Testis (tissue), 2 donors: ENCODE measurements around the gene BTBD17.

Experiments
- CTCF ChIP-seq, 3 experiments: fragments of 450-650 bp in 2 of 3; fragments of 200-600 bp in 1 of 3; sonication (generic) in 1 of 3; IDR thresholded peaks; one replicate each; pipeline ENCODE4 v1.5.1; 2016 to 2019; ENCODE audit warnings: antibody characterized with exemption in 3 of 3, mild to moderate bottlenecking in 2 of 3, moderate library complexity in 1 of 3
- POLR2A ChIP-seq: fragments of 450-650 bp; IDR thresholded peaks from one replicate; pipeline ENCODE4 v1.6.1; 2017; ENCODE audit warnings: antibody characterized with exemption, mild to moderate bottlenecking, moderate library complexity

- TF ChIP-seq POLR2A (no peak), CTCF (IDR thresholded peaks at IDR 0.05) (no peak)
Observed at GRCh38 chr17:74328487-74328886, 33.2 kb downstream of the BTBD17 start.
